ENCODE measurements around the gene BORCS6.

Gene BORCS6

GRCh38 chr17:8224891-8225812 is 35.2 kb upstream of the BORCS6 start:
- Histone ChIP-seq H3K36me3 (ENCODE audit: control insufficient read depth, low read length) (peaks cover 39% of the 10 kb centered on the region), H3K79me2 (ENCODE audit: control insufficient read depth, low read length) (no peaks in the 10 kb centered on the region), H4K20me1 (ENCODE audit: control insufficient read depth, insufficient read depth, low read depth, low read length) (no peaks in the 10 kb centered on the region), H3K9me2 (replicated peaks; ENCODE audit: control insufficient read depth, low read length) (no peaks in the 10 kb centered on the region), H3K27me3 (ENCODE audit: control insufficient read depth, low read length) (no peaks in the 10 kb centered on the region), H3F3A (ENCODE audit: control insufficient read depth, insufficient read depth) (peaks cover 37% of the 10 kb centered on the region), H3K9me3 (ENCODE audit: control insufficient read depth, insufficient read depth, low read length) (no peaks in the 10 kb centered on the region), H3K27ac (ENCODE audit: low read depth, low read length) (no peak overlapping the region), H3K4me3 (ENCODE audit: low read length) (no peak overlapping the region), H3K4me2 (ENCODE audit: low read length) (no peak overlapping the region), H3K4me1 (ENCODE audit: control insufficient read depth, low read length) (peaks cover 54% of the 10 kb centered on the region)
- TF ChIP-seq CTCF (IDR thresholded peaks at IDR 0.05; ENCODE audit: low read depth, low read length, poor library complexity, severe bottlenecking), result no peak
- TF ChIP-seq EZH2phosphoT487 (IDR thresholded peaks at IDR 0.05; ENCODE audit: borderline replicate concordance, low read length), result no peak

- Histone ChIP-seq H3K27ac (ENCODE audit: low read depth, low read length) (peak overlapping the region; percentile 88), H3K79me2 (ENCODE audit: control insufficient read depth, low read length) (no peaks in the 10 kb centered on the region), H3K4me2 (ENCODE audit: low read length) (peak overlapping the region; percentile 98), H3K9me3 (ENCODE audit: control insufficient read depth, insufficient read depth, low read length) (no peaks in the 10 kb centered on the region), H4K20me1 (ENCODE audit: control insufficient read depth, insufficient read depth, low read depth, low read length) (no peaks in the 10 kb centered on the region), H3K9me2 (replicated peaks; ENCODE audit: control insufficient read depth, low read length) (no peaks in the 10 kb centered on the region), H3F3A (ENCODE audit: control insufficient read depth, insufficient read depth) (peaks cover 38% of the 10 kb centered on the region), H3K4me1 (ENCODE audit: control insufficient read depth, low read length) (peaks cover 54% of the 10 kb centered on the region), H3K36me3 (ENCODE audit: control insufficient read depth, low read length) (peaks cover 23% of the 10 kb centered on the region), H3K4me3 (ENCODE audit: low read length) (peak overlapping the region; percentile 99), H3K27me3 (ENCODE audit: control insufficient read depth, low read length) (no peaks in the 10 kb centered on the region)
- TF ChIP-seq CTCF (IDR thresholded peaks at IDR 0.05; ENCODE audit: low read depth, low read length, poor library complexity, severe bottlenecking) (peak; percentile 70), EZH2phosphoT487 (IDR thresholded peaks at IDR 0.05; ENCODE audit: borderline replicate concordance, low read length) (no peak)
Observed at GRCh38 chr17:8223356-8224126, 33.6 kb upstream of the BORCS6 start.

DNA sequence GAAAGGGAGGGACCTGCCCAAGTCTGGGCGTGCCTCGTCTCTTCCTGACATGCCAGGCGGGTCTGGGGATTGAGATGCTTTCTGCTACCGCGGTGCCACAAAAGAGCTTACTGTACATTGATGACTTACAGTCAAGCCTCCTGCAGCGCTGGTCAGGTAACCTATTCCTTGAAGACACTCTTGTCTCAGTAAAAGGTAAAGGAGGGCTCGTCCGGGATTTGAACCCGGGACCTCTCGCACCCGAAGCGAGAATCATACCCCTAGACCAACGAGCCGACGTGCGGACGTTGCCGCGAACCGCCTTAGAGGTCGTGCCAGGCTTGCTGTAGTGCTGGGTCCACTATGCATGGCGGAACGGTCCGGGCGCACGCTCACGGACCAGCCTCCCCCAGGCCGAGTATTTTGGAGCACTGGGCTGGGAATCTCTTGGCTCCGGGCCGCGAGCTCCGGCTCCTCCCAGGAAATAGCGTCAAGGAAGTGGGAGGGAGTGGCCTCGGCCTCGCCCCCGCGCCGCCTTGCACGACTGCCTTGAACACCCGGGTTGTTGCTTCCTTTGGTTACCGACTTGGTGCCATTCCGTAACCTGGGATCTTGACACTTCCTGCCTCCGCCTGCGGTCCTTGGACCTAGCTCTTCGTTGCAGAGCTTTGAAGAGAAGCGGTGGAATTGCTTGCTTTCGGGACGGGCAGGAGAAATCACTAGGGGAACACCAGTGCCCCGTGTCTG is 32.8 kb upstream of the BORCS6 start:
- H3K4me2 ChIP-seq (ENCODE audit: low read length), result peak overlapping the region; percentile 98
- peaks cover 38% of the 10 kb centered on the region for H3F3A ChIP-seq (ENCODE audit: control insufficient read depth, insufficient read depth)
- no peaks in the 10 kb centered on the region for H3K9me3 ChIP-seq (ENCODE audit: control insufficient read depth, insufficient read depth, low read length)
- no peaks in the 10 kb centered on the region for H3K79me2 ChIP-seq (ENCODE audit: control insufficient read depth, low read length)
- peak overlapping the region; percentile 99 for H3K4me3 ChIP-seq (ENCODE audit: low read length)
- H3K27ac ChIP-seq (ENCODE audit: low read depth, low read length), result peak overlapping the region; percentile 88
- H3K4me1 ChIP-seq (ENCODE audit: control insufficient read depth, low read length), result peaks cover 50% of the 10 kb centered on the region
- no peak for TF ChIP-seq CTCF (IDR thresholded peaks at IDR 0.05; ENCODE audit: low read depth, low read length, poor library complexity, severe bottlenecking)
- no peak for TF ChIP-seq EZH2phosphoT487 (IDR thresholded peaks at IDR 0.05; ENCODE audit: borderline replicate concordance, low read length)
- no peaks in the 10 kb centered on the region for H3K27me3 ChIP-seq (ENCODE audit: control insufficient read depth, low read length)
- peaks cover 16% of the 10 kb centered on the region for H3K36me3 ChIP-seq (ENCODE audit: control insufficient read depth, low read length)
- H4K20me1 ChIP-seq (ENCODE audit: control insufficient read depth, insufficient read depth, low read depth, low read length), result no peaks in the 10 kb centered on the region
- H3K9me2 ChIP-seq (replicated peaks; ENCODE audit: control insufficient read depth, low read length), result no peaks in the 10 kb centered on the region
